Measurements from ENCODE around the gene PGLYRP4. TPM values are rescaled to one million over a fixed set of nuclear protein-coding genes. Genes with fewer than 3 reads are reported as not detected.

The PGLYRP4 gene
- total and polyA plus RNA-seq, 2 donors from 2014 or later, result not detected

DNA sequence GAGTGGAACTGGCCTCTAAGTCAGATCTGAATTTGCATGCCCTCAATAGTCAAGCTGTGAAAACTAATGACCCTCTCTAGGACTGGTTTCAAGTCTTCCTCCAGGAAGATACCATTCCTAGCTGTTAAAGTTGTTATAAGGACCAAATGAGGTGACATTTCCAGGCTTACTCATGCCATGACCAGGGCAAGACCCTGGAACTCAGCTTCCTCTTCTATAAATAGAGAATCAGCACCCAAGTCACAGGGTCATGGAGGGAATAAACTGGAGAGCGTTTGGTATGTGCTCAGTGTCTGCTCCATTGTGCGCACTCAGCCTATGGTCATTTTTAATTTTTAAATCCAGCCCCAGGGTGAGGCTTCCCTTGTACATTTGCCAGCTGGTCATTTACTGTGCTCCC, 11.5 kb upstream of the PGLYRP4 start:
- intact Hi-C loops (cut with DNase I), result no loop called here
- H3K27ac ChIP-seq (ENCODE audit: low read depth in 2 of 2, low read length in 2 of 2), result no peak overlapping the region
- peak in 1 of 5 donors; percentile 13 for DNase-seq
- no peak overlapping the region for H3K4me3 ChIP-seq (ENCODE audit: low read length in 3 of 3)
- no peaks in the 10 kb centered on the region for H3K9me3 ChIP-seq (ENCODE audit: control insufficient read depth in 2 of 3, insufficient read depth in 1 of 3, low read length in 3 of 3)
- no peaks in the 10 kb centered on the region for H3K4me1 ChIP-seq (ENCODE audit: control insufficient read depth in 2 of 3, insufficient read depth in 2 of 3, low read depth in 1 of 3, low read length in 3 of 3)
- no peak overlapping the region for H3K9ac ChIP-seq (ENCODE audit: low read length in 3 of 3)
- no peaks in the 10 kb centered on the region for H3K27me3 ChIP-seq (ENCODE audit: control insufficient read depth, insufficient read depth, low read length)
- FAIRE-seq, result no peak
- TF ChIP-seq, protein P1, sequence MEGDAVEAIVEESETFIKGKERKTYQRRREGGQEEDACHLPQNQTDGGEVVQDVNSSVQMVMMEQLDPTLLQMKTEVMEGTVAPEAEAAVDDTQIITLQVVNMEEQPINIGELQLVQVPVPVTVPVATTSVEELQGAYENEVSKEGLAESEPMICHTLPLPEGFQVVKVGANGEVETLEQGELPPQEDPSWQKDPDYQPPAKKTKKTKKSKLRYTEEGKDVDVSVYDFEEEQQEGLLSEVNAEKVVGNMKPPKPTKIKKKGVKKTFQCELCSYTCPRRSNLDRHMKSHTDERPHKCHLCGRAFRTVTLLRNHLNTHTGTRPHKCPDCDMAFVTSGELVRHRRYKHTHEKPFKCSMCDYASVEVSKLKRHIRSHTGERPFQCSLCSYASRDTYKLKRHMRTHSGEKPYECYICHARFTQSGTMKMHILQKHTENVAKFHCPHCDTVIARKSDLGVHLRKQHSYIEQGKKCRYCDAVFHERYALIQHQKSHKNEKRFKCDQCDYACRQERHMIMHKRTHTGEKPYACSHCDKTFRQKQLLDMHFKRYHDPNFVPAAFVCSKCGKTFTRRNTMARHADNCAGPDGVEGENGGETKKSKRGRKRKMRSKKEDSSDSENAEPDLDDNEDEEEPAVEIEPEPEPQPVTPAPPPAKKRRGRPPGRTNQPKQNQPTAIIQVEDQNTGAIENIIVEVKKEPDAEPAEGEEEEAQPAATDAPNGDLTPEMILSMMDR (IDR thresholded peaks at IDR 0.05; ENCODE audit: borderline replicate concordance, extremely low read depth, insufficient read depth), result no peak
- H3K36me3 ChIP-seq (ENCODE audit: control insufficient read depth in 2 of 3, insufficient read depth in 3 of 3, low read length in 3 of 3), result no peaks in the 10 kb centered on the region

DNA sequence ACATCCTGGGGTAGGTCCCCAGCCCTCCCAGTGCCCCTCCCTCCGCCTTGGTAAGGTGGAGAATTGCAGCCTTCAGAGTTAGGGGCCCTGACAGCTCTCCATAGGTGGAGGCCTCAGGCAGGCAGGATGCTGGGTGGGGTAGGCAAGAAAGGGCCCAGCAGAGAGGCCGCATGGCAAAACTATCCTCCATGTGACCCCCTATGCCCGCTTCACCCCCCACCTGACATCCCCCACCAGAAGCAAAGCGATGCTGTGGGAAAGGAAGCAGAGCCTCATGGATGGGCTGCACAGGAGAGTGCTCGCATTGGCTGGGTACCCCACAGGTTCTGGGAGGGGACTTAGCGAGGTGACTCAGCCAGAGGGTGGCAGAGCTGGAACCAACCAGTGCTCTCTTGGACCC, 10.6 kb upstream of the PGLYRP4 start:
- Histone ChIP-seq H3K27me3 (ENCODE audit: control insufficient read depth, insufficient read depth, low read length) (no peaks in the 10 kb centered on the region), H3K9me3 (ENCODE audit: control insufficient read depth in 2 of 3, insufficient read depth in 1 of 3, low read length in 3 of 3) (no peaks in the 10 kb centered on the region), H3K4me1 (ENCODE audit: control insufficient read depth in 2 of 3, insufficient read depth in 2 of 3, low read depth in 1 of 3, low read length in 3 of 3) (no peaks in the 10 kb centered on the region), H3K27ac (ENCODE audit: low read depth in 2 of 2, low read length in 2 of 2) (no peak overlapping the region), H3K9ac (ENCODE audit: low read length in 3 of 3) (no peak overlapping the region), H3K4me3 (ENCODE audit: low read length in 3 of 3) (no peak overlapping the region), H3K36me3 (ENCODE audit: control insufficient read depth in 2 of 3, insufficient read depth in 3 of 3, low read length in 3 of 3) (no peaks in the 10 kb centered on the region)
- FAIRE-seq (no peak), DNase-seq (peak in 1 of 5 donors; percentile 24)
- TF ChIP-seq, protein P1 (IDR thresholded peaks at IDR 0.05; ENCODE audit: borderline replicate concordance, extremely low read depth, insufficient read depth), result no peak
- intact Hi-C loops (cut with DNase I), result loop anchor here (10.0 kb wide), 1 partner anchor 136 kb away; no protein-coding TSS in a partner anchor

DNA sequence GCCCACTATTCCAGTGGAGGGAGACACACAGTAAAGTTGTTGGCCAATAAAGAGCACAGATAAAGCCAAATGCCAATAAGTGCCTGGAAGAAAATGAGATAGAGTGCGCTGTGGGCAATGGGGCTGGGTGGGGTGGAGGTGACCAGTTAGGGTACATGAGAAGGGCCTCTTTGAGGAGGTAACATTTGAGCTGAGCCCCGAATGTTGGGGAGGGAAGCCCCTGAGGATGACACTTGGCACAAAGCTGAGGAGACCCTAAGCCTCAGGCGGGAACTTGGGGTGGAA, 10.0 kb upstream of the PGLYRP4 start:
- DNase-seq, result peak in 1 of 5 donors; percentile 11
- no peak for FAIRE-seq
- Histone ChIP-seq H3K4me3 (ENCODE audit: low read length in 3 of 3) (no peak overlapping the region), H3K27me3 (ENCODE audit: control insufficient read depth, insufficient read depth, low read length) (no peaks in the 10 kb centered on the region), H3K36me3 (ENCODE audit: control insufficient read depth in 2 of 3, insufficient read depth in 3 of 3, low read length in 3 of 3) (no peaks in the 10 kb centered on the region), H3K27ac (ENCODE audit: low read depth in 2 of 2, low read length in 2 of 2) (no peak overlapping the region), H3K4me1 (ENCODE audit: control insufficient read depth in 2 of 3, insufficient read depth in 2 of 3, low read depth in 1 of 3, low read length in 3 of 3) (no peaks in the 10 kb centered on the region), H3K9me3 (ENCODE audit: control insufficient read depth in 2 of 3, insufficient read depth in 1 of 3, low read length in 3 of 3) (no peaks in the 10 kb centered on the region), H3K9ac (ENCODE audit: low read length in 3 of 3) (no peak overlapping the region)
- TF ChIP-seq, protein P1 (IDR thresholded peaks at IDR 0.05; ENCODE audit: borderline replicate concordance, extremely low read depth, insufficient read depth), result no peak
- intact Hi-C loops (cut with DNase I), result loop anchor here (10.0 kb wide), 1 partner anchor 136 kb away; no protein-coding TSS in a partner anchor

All from kidney (tissue), 14 donors.